ENCODE measurements around the gene PLA2G5.

The PLA2G5 gene

GRCh38 chr1:20093303-20093702, 23.3 kb downstream of the PLA2G5 start:
- DNase-seq, result no peak

- no peak for DNase-seq
Measured at GRCh38 chr1:20093940-20094391, 24.0 kb downstream of the PLA2G5 start.

- no peak for DNase-seq
Measured at GRCh38 chr1:20095564-20096434, 25.8 kb downstream of the PLA2G5 start.

GRCh38 chr1:20096840-20097447, 26.9 kb downstream of the PLA2G5 start:
- DNase-seq, result no peak

GRCh38 chr1:20099533-20099932, 29.5 kb downstream of the PLA2G5 start:
- no peak for DNase-seq

- peak; percentile 5 for DNase-seq
Measured at GRCh38 chr1:20100632-20101355, 30.8 kb downstream of the PLA2G5 start.

GRCh38 chr1:20102875-20103274, 32.9 kb downstream of the PLA2G5 start:
- no peak for DNase-seq

- no peak for DNase-seq
Measured at GRCh38 chr1:20105856-20106255, 35.9 kb downstream of the PLA2G5 start.

GRCh38 chr1:20107351-20107750, 37.4 kb downstream of the PLA2G5 start:
- DNase-seq, result no peak

GRCh38 chr1:20107796-20108195, 37.8 kb downstream of the PLA2G5 start:
- no peak for DNase-seq

- no peak for DNase-seq
Measured at GRCh38 chr1:20108366-20109123, 38.6 kb downstream of the PLA2G5 start.

GRCh38 chr1:20109223-20109856, 39.3 kb downstream of the PLA2G5 start:
- DNase-seq, result no peak

GRCh38 chr1:20110679-20111078, 40.7 kb downstream of the PLA2G5 start:
- DNase-seq, result no peak

GRCh38 chr1:20111452-20111851, 41.5 kb downstream of the PLA2G5 start:
- DNase-seq, result no peak

GRCh38 chr1:20112279-20113000, 42.4 kb downstream of the PLA2G5 start:
- DNase-seq, result no peak

- no peak for DNase-seq
Measured at GRCh38 chr1:20114021-20114648, 44.1 kb downstream of the PLA2G5 start.

- DNase-seq, result no peak
Measured at GRCh38 chr1:20115479-20115878, 45.5 kb downstream of the PLA2G5 start.

GRCh38 chr1:20115916-20116315, 45.9 kb downstream of the PLA2G5 start:
- DNase-seq, result no peak

- no peak for DNase-seq
Measured at GRCh38 chr1:20117236-20117635, 47.2 kb downstream of the PLA2G5 start.

- no peak for DNase-seq
Measured at GRCh38 chr1:20119347-20119746, 49.4 kb downstream of the PLA2G5 start, which contains the start of gene PLA2G2D. PLA2G2D (minus strand) TSS chr1:20119536; CDS start chr1:20119498, 38 bp downstream.

GRCh38 chr1:20120796-20121195, 50.8 kb downstream of the PLA2G5 start:
- no peak for DNase-seq
